HG03575 (cell line): Measurements from ENCODE around the gene PAX1.

ENCODE experiments used
- ATAC-seq: cut with Tn5 transposase; IDR thresholded peaks from one replicate; pipeline ENCODE4 v1.9.1; 2021; ENCODE audit not compliant: unreplicated experiment, insufficient number of reproducible peaks, low FRiP score; ENCODE audit errors: extremely low read depth

PAX1 gene

DNA sequence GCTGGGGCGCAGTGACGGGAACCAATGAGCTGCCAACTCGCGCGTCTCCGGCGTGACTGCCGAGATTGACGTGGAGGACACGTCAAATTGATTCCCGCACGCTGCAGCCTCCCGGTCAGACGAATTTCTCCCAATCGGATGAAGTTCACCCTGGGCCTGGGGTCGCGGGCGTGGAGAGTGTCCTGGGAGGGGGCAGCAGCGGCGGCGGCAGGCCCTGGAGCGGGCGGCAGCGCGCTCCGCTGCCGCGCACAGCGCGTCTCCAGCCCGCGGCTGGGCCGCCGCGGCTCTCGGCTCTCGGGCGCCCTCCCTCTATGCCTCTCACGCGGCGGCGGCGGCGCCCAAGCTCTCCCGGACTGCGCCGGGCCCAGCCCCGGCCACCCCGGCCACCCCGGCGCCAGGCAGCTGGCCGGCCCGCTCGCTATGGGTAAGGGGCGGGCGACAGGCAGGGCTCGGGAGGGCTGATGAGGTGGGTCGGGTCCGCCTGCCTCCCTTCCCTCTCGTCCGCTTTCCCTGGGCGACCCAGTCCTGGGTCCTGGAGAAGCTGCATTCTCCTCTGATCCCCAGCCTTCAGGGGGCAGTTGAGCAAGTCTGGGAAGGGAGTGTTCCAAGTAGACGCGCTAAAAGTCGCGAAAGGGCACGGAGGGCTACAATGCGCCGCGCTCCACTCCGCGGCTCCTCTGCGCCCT is at the start of gene PAX1:
TSS of gene PAX1 (plus strand) at position 90 of the 686 bp plus-strand sequence. CDS start at position 139, 49 bp downstream.
- ATAC-seq, result no peak

DNA sequence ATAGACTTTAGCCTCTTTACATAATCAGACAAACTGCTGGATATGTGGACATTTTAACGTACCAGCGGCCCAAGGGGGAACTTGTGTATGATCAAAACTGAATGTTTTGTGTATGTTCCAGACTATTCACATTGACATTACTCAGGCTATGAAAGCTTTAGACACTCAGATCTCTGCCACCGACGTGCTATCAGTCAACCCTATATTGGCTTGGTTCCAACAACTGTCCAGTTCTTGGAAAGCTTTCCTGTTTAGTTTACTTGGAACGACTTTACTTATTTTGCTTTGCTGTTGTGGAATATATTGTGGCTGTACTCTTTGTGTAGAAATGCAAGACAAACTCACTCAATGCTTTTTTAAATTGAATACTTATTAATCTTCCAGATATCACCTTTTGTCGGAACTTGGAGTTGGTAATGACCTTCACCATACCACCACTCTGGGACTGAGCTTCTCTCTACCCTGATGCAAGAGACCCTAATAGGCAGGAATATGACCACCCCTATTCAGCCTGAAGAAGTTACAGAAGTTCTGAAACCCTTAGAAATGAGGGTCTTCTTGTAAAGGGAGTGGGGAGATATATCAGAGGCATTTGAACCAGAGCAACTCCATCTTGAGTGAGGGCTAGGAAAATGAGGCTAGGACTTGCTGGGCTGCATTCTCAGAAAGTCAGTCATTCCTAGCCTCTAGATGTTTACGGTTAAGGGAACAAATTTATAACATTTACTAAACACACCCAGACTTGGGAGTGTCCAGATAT is 49.0 kb upstream of the PAX1 start:
- ATAC-seq, result no peak

DNA sequence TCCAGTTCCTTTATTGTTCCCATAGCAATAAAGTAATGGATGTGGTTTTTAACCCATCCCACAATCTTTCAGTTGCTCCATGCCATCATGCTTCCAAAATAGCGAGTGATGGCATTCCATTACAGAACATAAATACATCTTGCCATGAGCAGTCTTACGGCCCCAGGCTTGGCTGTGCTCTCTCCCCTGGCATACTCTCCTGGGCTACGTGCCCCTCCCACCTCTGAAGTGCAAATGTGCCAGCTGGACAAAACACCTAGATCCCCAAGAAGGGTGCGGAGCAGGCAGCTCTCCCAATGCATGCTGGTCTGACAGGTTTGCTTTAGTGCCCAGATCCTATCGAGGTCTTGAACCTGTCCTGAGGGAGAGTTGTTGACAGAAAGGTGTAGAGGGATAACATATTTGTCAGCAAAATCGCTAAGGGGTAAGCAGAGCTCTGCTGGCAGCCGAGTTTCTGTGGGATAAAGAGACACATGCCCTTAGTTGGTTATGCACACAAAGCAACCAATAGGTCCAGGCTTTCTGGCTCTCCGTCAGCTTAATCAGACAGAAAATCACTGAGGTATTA is 43.9 kb upstream of the PAX1 start:
- no peak for ATAC-seq

DNA sequence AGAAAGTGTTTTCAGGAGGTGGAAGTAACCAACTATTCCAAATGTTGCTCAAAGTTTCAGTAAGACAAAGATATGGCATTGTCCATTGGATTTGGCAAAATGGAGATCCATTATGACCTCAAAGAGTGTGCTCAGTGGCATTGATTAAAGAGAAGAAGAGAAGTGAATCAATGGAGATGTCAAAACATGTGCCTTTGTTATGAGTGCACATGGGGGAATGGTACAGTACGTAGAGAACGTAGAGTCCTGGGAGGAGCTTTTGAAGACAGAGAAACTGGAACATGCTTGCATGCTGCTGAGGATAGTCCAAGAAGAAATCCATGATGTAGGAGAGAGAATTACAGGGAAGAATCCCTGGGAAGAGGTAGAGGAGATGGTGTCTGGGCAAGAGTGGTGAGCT is 42.0 kb upstream of the PAX1 start:
- ATAC-seq, result no peak

DNA sequence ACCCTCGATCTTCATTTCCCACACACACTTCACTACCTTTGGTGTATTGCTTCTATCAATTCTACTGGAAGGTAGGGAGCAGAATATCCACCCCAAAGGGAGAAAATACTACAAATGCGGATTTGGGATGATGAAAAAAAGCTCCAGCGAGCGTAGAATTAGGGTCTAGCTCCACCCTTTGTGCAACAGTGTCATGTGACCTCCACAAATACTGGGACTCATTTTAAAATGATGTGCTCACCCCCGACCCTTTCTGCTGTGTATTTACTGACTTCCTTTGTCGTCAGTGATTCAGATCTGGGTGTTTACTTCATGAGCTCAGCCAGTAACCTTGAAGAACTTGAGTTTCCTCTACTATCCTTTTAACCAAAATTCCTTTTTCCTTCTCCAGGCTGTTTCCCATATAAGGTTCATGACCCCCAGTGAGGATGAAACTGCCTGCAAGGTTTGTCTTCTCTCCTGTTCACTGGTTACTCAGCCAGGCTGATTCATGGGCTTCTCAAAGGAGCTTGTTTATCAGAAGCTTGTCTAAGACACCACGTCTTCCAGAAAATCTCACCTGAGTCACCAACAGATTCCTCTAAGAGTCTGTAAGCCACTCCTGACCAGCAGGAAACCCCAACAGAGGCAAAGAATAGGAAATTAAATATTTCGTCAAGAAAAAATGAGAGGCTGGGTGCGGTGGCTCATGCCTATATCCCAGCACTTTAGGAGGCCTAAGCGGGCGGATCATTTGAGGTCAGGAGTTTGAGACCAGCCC is 39.6 kb upstream of the PAX1 start:
- ATAC-seq, result no peak

DNA sequence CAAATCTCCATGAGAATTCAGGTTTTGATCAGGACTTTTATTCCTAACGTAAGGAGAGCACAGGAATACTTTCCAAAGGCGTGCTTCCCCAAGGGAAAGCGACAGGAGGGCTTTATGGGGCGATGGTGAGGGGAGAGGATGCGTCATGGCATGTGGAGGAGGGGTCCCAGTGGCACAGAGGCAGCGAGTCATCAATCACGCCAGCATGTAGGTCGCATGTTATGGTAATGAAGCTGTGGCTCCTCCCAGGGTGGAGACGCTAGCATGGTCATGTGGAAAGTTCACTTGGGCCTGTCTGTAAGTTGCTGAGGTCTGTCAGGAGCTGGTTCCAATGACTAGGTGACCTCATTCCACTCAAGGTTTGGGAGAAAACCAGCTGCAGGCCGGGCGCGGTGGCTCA is 35.3 kb upstream of the PAX1 start:
- no peak for ATAC-seq

DNA sequence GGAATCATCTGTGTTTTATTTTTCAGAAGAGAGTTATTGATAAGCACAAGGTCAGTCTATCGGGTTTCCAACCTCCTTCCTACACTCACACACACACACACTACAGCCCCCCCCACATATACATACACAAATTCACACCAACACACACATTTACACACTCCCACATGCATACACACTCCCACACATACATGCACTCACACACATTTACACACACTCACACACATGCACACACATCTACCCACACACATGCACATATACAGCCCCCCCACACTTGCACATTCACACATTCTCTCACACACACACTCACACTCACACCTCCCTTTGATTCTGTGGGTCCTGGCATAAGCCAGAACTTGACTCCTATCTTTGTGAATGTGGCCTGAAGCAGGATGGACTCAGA is 34.5 kb upstream of the PAX1 start:
- ATAC-seq, result no peak

DNA sequence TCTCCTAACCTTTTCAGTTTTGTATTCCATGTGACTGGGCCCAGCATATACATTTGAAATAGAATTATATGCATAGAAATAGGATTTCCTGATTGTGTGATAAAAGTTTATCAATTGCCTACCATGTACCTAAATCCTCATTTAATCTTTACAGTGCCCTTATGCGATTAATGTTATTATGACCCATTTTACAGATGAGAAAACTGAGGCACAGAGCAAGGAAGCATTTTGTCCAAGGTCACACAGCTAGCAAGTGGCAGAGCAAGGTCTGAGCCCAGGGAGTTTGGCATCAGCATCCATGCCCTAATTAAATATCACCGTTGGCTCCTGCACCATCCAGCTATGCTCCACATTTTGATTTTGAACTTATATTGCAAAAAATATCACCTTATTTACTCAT is 28.2 kb upstream of the PAX1 start:
- ATAC-seq, result no peak

DNA sequence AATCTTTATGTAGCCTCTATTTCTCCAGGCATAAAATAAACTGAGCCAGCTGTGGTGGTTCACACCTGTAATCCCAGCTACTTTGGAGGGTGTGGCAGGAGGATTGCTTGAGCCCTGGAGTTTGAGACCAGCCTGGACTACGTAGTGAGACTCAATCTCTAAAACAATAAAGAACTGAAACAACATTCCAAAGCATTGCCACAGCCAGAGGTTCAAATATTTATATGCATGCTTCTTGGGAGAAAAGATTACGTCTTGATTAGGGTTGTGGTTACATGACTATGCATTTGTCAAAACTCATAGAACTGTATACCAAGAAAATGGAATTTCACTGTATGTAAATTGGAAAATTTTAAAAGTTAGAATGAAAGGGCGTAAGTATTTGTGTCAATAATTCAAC is 27.7 kb upstream of the PAX1 start:
- no peak for ATAC-seq

DNA sequence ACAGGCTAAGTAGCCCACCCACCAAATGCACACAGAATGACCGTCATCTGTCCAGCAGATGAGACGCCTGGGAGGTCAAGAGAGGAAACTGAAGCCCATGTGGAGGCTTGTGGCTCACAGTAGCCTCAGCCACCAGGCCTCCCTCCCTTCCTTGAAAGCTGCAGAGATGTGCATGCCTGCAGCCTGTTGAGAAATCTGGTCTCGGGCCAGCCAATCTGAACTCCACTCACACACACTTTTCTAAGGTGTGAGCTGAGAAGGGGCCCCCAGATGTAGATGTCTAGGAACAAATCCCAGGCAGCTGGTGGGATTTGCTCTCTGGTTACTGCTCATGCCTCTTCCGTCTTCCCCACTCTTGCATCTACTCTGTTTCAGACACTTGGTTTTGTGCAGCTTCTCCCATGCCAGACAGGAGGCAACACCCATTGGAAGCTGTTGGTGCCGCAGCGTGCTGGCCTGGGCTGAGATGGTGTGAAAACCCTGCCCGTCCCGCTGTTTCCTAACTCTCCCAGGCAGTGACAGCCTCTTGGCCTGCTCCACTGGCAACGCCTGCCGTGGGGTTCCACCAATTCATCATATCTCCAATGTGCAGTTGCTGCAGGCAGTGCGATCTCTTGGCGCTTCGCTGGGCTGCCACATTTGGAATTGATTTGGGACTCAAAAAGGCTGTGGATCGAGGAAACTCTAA is 24.1 kb upstream of the PAX1 start:
- no peak for ATAC-seq

DNA sequence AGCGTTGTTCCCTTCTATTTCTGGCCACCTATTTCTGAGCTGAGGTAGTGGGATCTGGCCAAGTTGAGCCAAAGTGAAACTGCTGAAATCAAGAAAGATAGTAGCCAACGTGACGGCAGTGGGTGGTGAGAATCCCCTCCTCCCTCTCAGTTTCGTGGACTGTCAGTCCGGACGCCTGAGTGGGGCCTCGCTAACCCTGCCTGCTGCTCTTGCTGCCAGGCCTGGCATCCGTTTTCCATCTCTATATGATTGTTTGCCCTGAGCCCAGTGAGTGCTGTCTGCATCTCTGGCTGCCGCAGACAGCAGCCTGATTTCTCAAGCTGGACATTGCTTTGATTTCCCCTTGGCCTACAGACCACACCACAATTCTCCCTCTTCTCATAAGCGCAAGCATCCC is 23.5 kb upstream of the PAX1 start:
- ATAC-seq, result no peak

DNA sequence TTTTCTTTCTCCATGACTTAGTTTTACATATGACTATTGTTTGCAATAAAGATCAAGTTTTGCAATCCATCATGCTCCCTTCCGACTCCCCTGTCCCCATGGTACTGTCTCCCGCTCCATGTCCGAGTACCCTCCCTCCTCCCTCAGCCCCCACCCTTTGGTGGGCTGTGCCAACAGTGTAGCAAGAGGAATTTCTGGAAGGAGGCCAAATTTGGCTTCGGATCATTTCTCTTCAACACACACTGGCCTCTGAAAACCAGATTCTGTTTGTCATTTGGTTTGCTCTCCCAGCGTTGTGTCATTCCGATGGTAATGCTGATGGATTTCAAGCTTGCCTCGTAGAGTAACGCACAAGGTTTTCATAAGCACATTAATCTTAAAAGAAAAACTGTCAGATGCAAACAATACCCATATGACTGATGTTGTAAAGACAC is 22.9 kb upstream of the PAX1 start:
- ATAC-seq, result no peak

DNA sequence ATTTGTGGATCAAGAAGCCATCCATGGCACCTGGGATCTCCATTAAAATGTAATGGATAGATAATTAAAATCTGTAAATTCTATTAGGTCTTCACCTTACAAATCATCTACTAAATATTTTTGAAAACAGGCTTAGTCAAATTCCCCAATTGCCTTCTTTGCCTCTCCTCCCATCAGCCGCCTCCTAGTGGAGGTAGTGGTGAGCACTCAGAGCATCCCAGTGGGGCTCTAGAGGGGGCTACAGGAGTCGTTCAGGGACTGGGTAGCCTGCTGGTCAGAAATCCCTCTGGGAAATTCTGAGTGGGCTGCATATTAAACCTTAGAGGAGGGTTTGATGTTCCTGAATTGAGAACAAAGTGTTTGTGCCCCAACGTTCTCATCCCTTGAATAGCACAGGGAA is 20.8 kb upstream of the PAX1 start:
- ATAC-seq, result no peak

DNA sequence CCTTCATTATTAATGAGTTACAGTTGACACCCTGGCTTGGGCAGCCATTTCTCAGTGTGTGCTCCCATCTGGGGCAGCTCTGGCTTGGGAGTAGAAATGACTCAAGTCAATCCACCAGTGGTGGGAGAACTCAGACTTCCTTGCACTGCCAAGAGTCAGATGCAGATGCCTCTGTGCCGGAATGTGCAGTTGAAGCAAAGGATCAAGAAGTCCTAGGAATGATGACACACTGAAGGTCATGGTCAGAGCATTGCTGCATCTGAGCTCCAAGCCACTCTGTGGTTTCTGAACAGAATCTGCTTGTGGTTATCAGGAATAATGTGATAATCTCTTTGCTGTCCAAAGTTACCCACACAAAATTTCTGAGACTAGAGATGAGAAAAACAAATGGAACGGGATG is 19.5 kb upstream of the PAX1 start:
- ATAC-seq, result no peak

DNA sequence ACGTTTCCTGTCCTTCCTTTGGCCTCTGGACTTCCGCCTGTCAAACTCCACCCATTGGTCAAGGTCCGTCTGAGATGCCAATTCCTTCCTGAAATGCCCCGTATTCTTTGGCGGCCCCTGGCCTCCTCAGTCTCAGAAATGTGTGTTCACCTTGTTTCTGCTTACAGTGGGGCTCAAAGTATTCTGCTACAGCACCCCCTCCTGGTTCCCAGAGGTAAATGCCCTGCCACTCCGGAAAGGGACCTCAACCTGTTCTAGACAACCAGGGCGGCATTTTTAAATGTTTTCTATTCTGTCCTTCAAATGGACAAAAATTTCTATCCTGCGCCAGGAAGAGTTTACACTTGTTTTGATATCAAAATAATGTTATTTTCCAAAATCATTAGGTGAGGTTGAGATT is 12.1 kb upstream of the PAX1 start:
- no peak for ATAC-seq

DNA sequence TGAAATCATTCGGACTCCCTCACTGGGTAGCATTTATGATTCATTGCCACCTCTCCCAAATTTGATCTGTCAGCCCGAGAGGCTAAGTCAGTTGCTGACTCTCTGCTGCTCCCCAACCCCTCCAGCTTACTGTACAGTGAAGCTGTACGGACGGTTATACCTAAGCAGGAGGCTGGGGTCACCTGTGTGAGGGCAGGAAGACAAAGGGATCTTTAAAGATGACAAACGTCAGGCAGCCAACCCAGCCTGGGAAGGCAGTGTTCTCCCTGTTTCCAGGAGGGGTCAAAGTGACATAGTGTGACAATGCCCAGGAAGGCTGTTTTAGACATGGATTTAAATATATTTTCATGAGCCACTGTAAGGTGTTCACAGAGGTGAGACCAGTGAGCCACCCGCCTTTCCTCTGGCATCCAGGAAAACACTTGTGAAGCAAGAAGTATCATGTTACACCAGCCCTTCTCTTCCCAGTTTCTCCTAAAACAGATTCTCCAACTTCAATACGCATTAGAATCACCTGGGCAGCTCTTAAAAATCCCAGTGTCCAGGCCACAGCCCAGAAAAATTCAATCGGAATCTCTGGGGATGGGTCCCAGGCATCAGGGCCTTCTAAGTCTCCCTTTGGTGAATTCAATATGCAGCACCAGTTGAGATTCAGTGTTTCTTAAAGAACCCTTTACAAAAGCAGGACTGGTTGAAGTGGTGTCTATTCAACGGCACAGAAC is 6.8 kb upstream of the PAX1 start:
- no peak for ATAC-seq

DNA sequence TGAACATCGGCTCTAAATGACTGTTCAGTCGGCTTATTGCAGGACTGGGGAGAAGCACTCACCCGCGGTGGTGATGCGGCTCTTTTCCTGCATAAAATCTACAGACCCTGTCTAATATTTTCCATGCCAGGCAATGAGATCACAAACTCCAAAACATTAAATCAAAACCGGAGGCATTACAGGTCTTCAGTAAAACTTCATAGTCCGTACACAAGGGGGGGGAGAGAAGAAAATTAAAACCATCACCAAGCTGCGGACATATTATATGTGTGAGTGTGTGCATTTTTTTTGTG is 6.3 kb upstream of the PAX1 start:
- no peak for ATAC-seq

DNA sequence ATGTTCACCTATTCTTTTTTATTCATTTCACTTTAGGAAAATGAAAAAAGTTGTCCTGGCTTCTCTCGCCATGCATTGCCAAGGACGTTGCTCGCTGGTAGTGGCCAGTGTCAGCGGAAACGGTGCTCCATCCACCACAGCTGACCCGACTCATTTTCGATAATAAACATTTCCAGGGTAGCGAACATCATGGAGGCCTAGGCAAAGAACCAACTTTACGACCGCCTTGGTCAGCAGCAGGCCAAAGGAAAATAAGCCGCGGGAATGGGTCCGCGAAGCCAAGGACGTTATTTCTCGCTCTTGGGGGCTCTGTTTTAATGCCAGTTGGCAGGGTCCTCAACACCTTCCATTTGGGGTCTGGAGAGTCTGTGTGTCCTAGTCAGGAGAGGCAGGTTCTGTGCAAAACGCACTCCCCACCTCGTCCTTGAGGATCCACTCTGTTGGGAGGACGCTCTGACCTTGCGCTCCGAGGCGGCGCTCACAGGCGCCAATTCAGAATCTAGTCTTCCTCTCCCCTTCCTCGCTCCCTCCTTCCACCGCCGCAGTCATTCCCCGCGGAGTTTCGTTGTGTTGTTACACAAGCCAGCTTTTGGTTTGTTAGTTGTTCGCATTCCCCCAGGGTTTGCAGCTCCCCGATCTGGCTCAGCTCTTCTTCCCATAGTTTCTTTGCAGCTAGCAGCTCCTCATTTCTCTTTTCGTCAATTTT is 4.1 kb upstream of the PAX1 start:
- ATAC-seq, result no peak
